Inflammatory macrophage (primary cell): ENCODE measurements around the gene IL18R1.

Experiments
- DNase-seq, 2 donors: peaks; one replicate each; pipeline ENCODE4 v3.0.0-alpha.2; 2020 to 2022

IL18R1 gene

GRCh38 chr2:102345329-102345920 lies 10.2 kb upstream of the IL18R1 start:
- DNase-seq = no peak

- DNase-seq = no peak
Observed at GRCh38 chr2:102346381-102347130, 9.0 kb upstream of the IL18R1 start.

- DNase-seq = no peak
Observed at GRCh38 chr2:102350137-102350793, 5.3 kb upstream of the IL18R1 start.

- no peak for DNase-seq
Observed at GRCh38 chr2:102356381-102356712, 751 bp downstream of the IL18R1 start.

- no peak for DNase-seq
Observed at GRCh38 chr2:102356741-102357140, 1.1 kb downstream of the IL18R1 start.

- DNase-seq = peak; percentile 74
Observed at GRCh38 chr2:102357937-102358336, 2.3 kb downstream of the IL18R1 start.

- no peak for DNase-seq
Observed at GRCh38 chr2:102358496-102358895, 2.9 kb downstream of the IL18R1 start.

GRCh38 chr2:102359527-102359926 lies 3.9 kb downstream of the IL18R1 start:
- no peak for DNase-seq

GRCh38 chr2:102361632-102362241 lies 6.1 kb downstream of the IL18R1 start:
- DNase-seq = no peak

- DNase-seq = no peak
Observed at GRCh38 chr2:102365763-102366162, 10.2 kb downstream of the IL18R1 start.

- DNase-seq = no peak
Observed at GRCh38 chr2:102366406-102367112, 11.0 kb downstream of the IL18R1 start.

- no peak for DNase-seq
Observed at GRCh38 chr2:102367331-102367971, 11.9 kb downstream of the IL18R1 start.

- DNase-seq = no peak
Observed at GRCh38 chr2:102368461-102369109, 13.0 kb downstream of the IL18R1 start.

GRCh38 chr2:102369866-102370265 lies 14.3 kb downstream of the IL18R1 start:
- DNase-seq = no peak

GRCh38 chr2:102376052-102376591 lies 20.5 kb downstream of the IL18R1 start:
- DNase-seq = no peak

GRCh38 chr2:102383722-102384121 lies 28.1 kb downstream of the IL18R1 start:
- no peak for DNase-seq

- DNase-seq = no peak
Observed at GRCh38 chr2:102385522-102385921, 29.9 kb downstream of the IL18R1 start.

GRCh38 chr2:102386004-102386403 lies 30.4 kb downstream of the IL18R1 start:
- DNase-seq = no peak

GRCh38 chr2:102386867-102387541 lies 31.4 kb downstream of the IL18R1 start:
- no peak for DNase-seq

- DNase-seq = no peak
Observed at GRCh38 chr2:102387763-102388546, 32.4 kb downstream of the IL18R1 start.
